SW 1271 (cell line): ENCODE data around the gene KLHL4.
"Not testable (repeated sequence)": the region's sequence is repeated elsewhere in the genome, so short reads cannot be mapped to it uniquely, and the experiment has no call there.

ENCODE experiments used
- DNase-seq, 2 experiments: peaks; one replicate each; lab custom pipeline; 2025; lab: John Stamatoyannopoulos, UW

KLHL4 gene

GRCh38 chrX:87664381-87664780 lies 146.8 kb downstream of the KLHL4 start:
- DNase-seq, result peak in 1 of 2 experiments; percentile 0

GRCh38 chrX:87679849-87680248 lies 162.2 kb downstream of the KLHL4 start:
- no peak for DNase-seq

GRCh38 chrX:87687703-87688102 lies 170.1 kb downstream of the KLHL4 start:
- no peak for DNase-seq

GRCh38 chrX:87688113-87688748 lies 170.6 kb downstream of the KLHL4 start:
- DNase-seq, result not testable (repeated sequence)

- DNase-seq, result not testable (repeated sequence)
These were observed 171.6 kb downstream of the KLHL4 start for GRCh38 chrX:87689218-87689617.

- no peak for DNase-seq
These were observed 175.6 kb downstream of the KLHL4 start for GRCh38 chrX:87693204-87693603.

- no peak for DNase-seq
These were observed 179.8 kb downstream of the KLHL4 start for GRCh38 chrX:87697409-87697808.

GRCh38 chrX:87702795-87703194 lies 185.2 kb downstream of the KLHL4 start:
- DNase-seq, result no peak

- not testable (repeated sequence) for DNase-seq
These were observed 185.9 kb downstream of the KLHL4 start for GRCh38 chrX:87703469-87703868.

GRCh38 chrX:87706134-87706533 lies 188.5 kb downstream of the KLHL4 start:
- DNase-seq, result no peak

GRCh38 chrX:87710580-87710979 lies 193.0 kb downstream of the KLHL4 start:
- DNase-seq, result no peak
